HS-5 (cell line): ENCODE results near the gene LITAF.
"Not testable (repeated sequence)": the region's sequence is repeated elsewhere in the genome, so short reads cannot be mapped to it uniquely, and the experiment has no call there.

Source experiments
- DNase-seq: peaks from one replicate; pipeline ENCODE4 v3.0.0-alpha.2; 2012; ENCODE audit warnings: low read depth

LITAF gene

DNA sequence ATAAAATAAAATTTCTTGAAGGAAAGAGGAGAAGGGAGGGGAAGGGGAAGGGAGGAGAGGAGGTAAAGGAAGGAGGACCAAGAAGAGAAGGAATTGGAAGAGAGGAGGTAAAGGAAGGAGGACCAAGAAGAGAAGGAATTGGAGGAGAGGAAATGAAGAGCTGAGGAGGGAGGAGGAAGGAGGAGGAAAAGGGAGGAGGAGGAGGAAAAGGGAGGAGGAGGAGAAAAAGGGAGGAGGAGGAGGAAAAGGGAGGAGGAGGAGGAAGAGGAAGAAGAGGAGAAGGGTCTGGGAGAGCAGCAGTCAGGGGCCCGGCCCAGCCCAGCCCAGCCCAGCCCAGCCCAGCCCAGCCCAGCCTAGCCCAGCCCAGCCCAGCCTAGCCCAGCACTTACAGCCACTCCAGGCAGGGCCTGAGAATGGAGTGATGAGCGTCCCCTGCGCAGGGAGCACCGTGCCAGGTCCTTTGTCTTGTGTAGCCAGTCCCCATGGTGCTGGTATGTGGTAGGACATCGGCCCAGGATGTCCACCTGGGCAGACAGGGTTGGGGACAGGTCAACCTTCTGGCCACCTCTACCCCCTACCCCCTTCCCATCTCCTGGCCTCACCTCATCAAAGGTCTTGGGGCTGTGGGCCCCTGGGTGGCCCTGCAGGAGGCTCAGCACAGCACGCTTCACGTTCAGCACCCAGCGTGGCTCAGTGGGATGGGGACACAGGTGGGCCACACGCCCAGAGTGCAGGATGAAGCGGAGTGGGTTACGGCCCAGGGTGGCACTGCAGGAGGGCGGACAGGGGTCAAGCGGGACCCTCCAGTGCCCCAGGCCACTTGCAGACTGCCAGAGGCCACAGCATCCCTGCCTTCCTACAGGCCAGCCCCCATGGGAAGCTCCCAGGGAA is 70.9 kb downstream of the LITAF start:
- no peak for DNase-seq

GRCh38 chr16:11514283-11514682 is 72.4 kb downstream of the LITAF start:
- DNase-seq: no peak

DNA sequence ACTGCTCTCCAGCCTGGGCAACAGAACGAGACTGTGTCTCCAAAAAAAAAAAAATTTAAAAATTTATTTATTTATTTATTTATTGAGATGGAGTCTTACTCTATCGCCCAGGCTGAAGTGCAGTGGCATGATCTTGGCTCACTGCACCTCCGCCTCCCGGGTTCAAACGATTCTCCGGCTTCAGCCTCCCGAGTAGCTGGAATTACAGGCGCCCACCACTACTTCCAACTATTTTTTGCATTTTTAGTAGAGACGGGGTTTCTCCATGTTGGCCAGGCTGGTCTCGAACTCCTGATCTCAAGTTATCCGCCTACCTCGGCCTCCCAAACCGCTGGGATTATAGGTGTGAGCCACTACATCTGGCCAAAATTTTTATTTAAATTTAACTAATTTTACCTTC is 73.4 kb downstream of the LITAF start:
- DNase-seq: not testable (repeated sequence)

- DNase-seq: no peak
These were observed 74.9 kb downstream of the LITAF start for GRCh38 chr16:11511801-11512200.

GRCh38 chr16:11511328-11511727 is 75.4 kb downstream of the LITAF start:
- DNase-seq: no peak

GRCh38 chr16:11510178-11510973 is 76.3 kb downstream of the LITAF start:
- no peak for DNase-seq

GRCh38 chr16:11507991-11508390 is 78.7 kb downstream of the LITAF start:
- no peak for DNase-seq

DNA sequence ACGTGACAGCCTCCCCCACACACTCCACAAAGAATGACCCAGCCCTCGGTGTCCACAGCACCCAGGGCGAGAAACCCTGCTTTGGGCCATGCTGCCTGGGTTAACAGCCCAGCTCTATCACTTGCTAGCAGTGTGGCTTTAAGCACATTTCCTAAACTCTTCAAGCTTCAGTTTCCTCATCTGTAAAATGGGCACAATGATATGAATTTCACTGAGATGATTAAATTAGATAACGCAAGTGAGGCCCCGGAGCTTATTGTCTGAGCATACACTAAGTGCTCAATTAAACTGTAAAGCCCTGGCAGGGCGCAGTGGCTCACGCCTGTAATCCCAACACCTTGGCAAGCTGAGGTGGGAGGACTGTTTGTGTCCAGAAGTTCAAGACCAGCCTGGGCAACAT is 79.4 kb downstream of the LITAF start:
- DNase-seq: no peak

DNA sequence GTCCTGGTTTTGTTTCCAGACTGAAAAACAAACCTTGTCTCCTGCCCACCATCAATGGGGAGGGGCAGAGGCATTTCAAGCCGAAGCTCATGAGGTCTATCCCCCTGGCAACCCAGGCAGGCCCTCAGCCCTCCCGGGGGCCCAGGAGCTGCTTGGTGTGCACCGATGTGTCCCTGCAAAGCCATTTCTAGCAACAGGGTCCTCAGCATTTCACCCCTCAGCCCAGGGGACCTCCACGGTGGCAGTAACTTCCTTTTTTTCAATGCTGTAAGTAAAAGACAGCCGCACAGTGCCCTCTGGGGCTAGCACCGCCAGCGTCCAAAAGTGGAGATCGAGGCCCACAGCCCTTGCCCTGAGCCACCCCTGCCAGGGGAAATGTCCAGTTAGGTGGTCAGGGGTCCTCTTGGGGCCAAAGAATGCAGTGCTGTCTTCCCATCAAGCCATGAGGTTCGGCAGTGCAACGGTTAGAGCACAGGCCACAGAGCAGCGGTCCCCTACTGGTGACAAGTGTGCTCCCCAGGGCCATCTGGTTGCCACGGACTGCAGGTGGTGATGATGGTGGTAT is 79.9 kb downstream of the LITAF start:
- DNase-seq: no peak

- DNase-seq: not testable (repeated sequence)
These were observed 82.5 kb downstream of the LITAF start for GRCh38 chr16:11504261-11504660.

- DNase-seq: no peak
These were observed 83.2 kb downstream of the LITAF start for GRCh38 chr16:11503566-11503965.

DNA sequence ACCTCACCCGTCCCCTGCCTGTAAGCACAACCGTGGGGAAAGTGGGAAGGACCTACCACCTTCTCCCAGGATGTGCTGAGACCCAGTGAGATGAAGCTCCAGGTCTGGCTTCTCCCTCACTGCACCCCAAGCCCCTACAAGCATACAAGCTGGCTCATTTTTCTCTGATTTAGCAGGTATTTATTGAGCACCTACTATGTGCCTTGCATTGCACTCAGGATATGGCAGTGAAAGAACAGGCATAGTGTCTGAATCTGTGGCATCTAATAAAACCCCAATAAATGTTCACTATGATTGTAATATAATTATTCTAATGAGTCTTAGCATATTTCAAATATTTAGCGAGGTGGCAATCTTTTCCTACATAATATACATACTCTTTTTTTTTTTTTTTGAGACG is 84.5 kb downstream of the LITAF start:
- no peak for DNase-seq

GRCh38 chr16:11501632-11502031 is 85.1 kb downstream of the LITAF start:
- DNase-seq: no peak

- DNase-seq: no peak
These were observed 85.9 kb downstream of the LITAF start for GRCh38 chr16:11500700-11501346.

- DNase-seq: no peak
These were observed 87.2 kb downstream of the LITAF start for GRCh38 chr16:11499295-11500089.

- no peak for DNase-seq
These were observed 88.0 kb downstream of the LITAF start for GRCh38 chr16:11498683-11499082.

DNA sequence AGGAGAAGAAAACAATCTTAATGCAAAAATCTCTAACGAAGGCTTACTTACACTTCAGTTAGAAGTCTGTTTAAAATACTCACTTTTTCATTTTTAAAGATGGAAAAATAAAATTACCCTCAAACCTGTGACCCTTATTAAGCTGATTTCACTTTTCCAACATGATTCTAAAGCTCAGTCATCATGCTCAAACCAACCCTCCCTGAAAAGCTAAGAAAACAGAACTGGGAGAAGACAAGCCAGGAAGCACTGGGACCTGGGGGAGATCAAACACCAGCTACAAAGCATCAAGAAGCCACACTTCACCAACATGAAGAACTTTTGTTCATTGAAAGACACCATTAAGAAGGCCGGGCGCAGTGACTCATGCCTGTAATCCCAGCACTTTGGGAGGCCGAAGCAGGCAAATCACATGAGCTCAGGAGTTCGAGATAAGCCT is 88.8 kb downstream of the LITAF start:
- no peak for DNase-seq
